Stimulated activated CD8-positive, alpha-beta memory T cell treated with anti-CD3 and anti-CD28 coated beads, Interleukin-4, amount 100 ng/mL, for 24 hours (primary cell): ENCODE results near the gene KLHL14.
"Not testable (repeated sequence)": the region's sequence is repeated elsewhere in the genome, so short reads cannot be mapped to it uniquely, and the experiment has no call there.

Source experiments
- DNase-seq: peaks from one replicate; pipeline ENCODE4 v3.0.0-alpha.2; 2020; ENCODE audit warnings: low read depth

Gene KLHL14

GRCh38 chr18:32717126-32717525 lies 55.7 kb downstream of the KLHL14 start:
- DNase-seq, result no peak

DNA sequence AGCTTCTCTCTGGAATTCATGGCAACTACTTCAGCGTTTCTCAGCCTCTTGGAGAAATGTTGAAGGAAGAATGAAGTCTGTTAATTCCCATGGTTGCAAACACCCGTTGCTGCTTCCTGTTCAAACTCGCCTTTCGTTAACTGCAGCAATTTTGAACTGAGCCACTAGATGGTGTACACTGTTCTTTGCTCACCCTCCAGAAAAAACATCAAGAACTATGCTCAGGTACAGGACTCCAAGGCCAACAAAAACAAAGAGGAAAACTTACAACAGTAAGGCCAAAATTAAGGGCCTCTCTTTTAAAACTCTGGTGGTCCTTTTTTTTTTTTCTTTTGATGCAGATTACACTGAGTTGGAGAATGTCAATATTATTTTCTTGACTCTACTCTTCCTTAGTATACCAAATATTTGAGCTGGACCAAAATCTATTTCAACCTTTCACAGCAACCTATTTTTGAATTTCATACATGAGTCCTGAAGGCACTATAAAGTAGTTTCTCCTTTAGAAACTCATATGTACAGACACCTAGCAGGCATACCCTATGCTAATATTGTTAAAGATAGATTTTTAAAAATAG lies 58.2 kb downstream of the KLHL14 start:
- DNase-seq, result no peak

GRCh38 chr18:32712860-32713259 lies 60.0 kb downstream of the KLHL14 start:
- no peak for DNase-seq

GRCh38 chr18:32711862-32712261 lies 61.0 kb downstream of the KLHL14 start:
- DNase-seq, result no peak

- no peak for DNase-seq
Observed at GRCh38 chr18:32707586-32707985, 65.2 kb downstream of the KLHL14 start.

- no peak for DNase-seq
Observed at GRCh38 chr18:32707147-32707546, 65.7 kb downstream of the KLHL14 start.

DNA sequence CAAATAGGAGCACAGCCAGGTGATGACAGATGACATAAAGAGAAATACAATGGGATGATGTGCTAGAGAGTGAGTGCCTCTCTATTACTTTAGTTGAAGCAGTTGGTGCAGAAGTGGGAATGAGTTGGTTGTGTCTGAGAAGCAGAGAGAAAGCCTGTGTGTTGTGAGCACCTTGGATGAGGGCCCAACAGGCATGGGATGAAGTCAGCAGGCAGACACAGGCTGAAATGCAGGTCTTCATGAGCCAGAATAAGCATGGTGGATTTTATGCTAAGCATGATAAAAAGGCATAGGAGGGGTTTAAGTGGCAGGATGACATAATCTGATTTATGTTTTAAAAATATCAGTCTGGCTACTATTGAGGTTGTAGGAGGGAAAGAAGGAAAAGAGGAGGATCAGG lies 71.5 kb downstream of the KLHL14 start:
- DNase-seq, result no peak

- no peak for DNase-seq
Observed at GRCh38 chr18:32698153-32698552, 74.7 kb downstream of the KLHL14 start.

GRCh38 chr18:32696376-32696775 lies 76.4 kb downstream of the KLHL14 start:
- DNase-seq, result no peak

DNA sequence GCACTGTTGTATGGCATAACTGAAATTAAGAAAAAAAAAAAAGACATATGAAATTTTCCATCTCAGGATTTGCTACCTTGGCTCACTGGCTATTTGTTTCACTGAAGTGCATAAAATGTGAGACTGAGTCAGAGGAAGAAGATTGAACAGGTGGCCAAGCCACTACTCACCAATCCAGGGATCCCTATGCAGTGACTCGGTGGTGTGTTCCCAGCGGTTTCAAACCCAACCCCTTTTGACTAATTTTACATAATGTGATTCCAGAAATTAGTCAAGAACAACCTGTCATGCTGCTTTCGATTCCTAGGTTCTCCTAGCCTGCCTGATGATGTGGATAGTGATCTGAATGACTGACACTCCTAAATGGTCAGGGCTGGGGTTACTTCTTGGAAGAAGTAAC lies 77.3 kb downstream of the KLHL14 start:
- no peak for DNase-seq

DNA sequence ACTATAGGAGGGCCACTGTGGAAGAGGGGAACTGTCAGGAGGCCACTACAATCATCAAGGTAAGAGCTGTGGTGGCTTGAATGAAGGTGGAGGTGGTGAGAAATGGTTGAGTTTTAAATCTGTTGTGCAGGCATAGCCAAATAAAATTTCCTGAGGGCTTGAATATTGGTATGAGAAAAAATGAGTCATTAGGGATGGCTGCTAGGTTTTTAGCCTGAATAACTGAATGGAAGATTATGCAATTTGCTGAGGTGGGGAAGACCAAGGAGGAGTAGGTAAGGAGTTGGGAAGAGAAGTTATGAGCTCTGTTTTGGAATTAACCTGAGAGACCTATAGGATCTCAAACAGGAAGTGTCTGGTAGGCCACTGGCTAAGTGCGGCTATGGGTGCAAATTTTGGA lies 84.0 kb downstream of the KLHL14 start:
- no peak for DNase-seq

GRCh38 chr18:32684940-32685339 lies 87.9 kb downstream of the KLHL14 start:
- no peak for DNase-seq

GRCh38 chr18:32684096-32684495 lies 88.7 kb downstream of the KLHL14 start:
- DNase-seq, result no peak

DNA sequence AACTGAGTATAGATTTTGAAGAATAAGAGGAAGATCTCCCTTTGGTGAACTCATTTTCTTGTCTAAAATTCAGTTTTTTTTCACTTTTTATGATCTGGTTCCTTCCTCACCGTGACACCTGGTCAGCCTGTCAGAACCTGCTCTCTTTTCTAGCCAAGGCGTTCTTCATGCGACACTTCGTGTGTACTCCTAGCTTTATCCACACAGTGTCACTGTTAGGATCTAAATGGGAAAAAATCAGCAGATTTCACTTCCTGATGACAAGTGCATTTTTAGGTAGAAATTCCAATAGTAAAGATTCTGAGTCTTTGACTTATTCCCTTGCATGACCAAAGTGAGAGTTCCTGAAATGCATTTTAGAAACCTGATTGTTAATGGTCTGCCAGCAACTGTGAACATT lies 89.8 kb downstream of the KLHL14 start:
- no peak for DNase-seq

GRCh38 chr18:32677578-32677977 lies 95.2 kb downstream of the KLHL14 start:
- no peak for DNase-seq

GRCh38 chr18:32674491-32674890 lies 98.3 kb downstream of the KLHL14 start:
- DNase-seq, result no peak

GRCh38 chr18:32672398-32672797 lies 100.4 kb downstream of the KLHL14 start:
- DNase-seq, result no peak

DNA sequence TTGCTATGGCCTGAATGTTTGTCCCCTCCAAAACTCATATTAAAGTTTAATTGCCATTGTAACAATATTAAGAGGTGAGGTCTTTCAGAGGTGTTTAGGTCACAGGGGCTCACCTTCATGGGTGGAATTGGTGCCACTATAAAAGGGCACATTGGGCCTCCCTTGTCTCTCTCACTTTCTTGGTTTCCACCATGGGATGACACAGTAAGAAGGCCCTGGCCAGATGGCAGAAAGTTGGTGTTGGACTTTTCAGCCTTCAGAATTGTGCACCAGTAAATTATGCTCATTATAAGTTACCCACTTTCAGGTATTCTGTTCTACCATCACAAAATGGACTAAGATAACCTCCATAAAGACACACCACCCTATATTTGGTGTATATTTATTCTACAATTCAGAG lies 102.1 kb downstream of the KLHL14 start:
- no peak for DNase-seq

GRCh38 chr18:32669549-32670165 lies 103.2 kb downstream of the KLHL14 start:
- DNase-seq, result no peak

GRCh38 chr18:32668956-32669355 lies 103.9 kb downstream of the KLHL14 start:
- no peak for DNase-seq

DNA sequence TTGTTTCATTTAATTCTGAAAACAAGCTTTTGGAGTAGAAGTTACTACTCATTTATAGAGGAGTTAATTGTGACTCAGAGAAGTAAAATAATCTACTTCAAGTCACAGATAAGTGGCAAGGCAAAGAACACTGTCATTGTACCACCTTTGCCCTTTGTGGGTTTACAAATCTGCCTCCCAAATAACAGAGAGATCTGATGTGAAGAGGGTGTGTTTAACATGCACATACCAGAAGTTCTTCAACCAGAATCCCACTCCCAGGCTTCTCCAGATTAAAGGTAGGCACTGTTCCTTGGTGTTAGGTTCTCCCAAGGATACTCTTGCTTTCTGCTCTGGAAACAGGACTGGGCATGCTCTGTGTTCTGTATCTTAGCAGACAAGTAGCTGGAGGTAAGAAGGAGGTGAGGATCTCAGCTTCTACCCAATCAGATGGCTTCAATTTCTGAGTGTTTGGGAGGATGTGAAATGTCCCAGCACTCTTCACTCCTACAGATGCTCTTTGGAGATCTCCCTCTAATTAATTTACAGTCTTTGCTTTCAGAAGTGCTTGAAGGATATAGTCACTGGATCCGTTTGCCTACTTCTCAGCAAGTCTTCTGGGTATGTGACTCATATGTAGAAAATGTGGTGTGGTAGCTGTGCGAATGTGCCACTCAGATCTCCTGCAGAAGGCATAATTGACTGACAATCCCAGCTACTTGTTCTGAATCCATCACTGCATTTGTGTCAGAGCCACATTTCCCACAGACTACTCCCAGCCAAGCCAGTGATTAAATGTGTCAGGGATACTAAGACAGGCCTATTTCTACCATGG lies 111.1 kb downstream of the KLHL14 start:
- no peak for DNase-seq

DNA sequence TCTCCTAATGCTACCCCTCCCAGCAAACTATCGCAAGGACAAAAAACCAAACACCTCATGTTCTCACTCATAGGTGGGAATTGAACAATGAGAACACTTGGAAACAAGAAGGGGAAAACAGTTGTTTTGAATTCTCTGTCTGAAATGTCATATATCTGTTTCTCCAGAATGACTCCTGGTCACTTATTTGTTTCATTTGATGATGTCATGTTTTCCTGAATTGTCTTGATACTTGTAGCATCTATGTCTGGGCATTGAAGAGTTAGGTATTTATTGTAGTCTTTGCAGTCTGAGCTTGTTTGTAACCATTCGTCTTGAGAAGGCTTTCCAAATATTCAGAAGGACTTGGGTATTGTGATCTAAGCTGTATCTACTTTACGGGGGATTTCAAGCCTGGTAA lies 118.3 kb downstream of the KLHL14 start:
- not testable (repeated sequence) for DNase-seq

- not testable (repeated sequence) for DNase-seq
Observed at GRCh38 chr18:32637659-32638058, 135.2 kb downstream of the KLHL14 start.
